DND-41 (cell line): ENCODE data around the gene C6orf62.

Experiments used
- ATAC-seq: fragments of 200-7000 bp; cut with Tn5 transposase; 3 replicates; pipeline ENCODE4 v1.9.1; 2021; ENCODE audit warnings: low read depth; ENCODE audit not compliant: insufficient read depth
- DNase-seq: peaks from one replicate; pipeline ENCODE4 v3.0.0-alpha.2; 2020
- H2AFZ ChIP-seq: 2 replicates; pipeline ENCODE4 v1.6.0; 2012; ENCODE audit warnings: low read depth, low read length
- H3K27ac ChIP-seq: 2 replicates; pipeline ENCODE4 v1.5.1; 2012; ENCODE audit warnings: low read length, inconsistent platforms
- H3K27me3 ChIP-seq: fragments of 200-600 bp; sonication (generic); 2 replicates; pipeline ENCODE4 v1.6.0; 2012; ENCODE audit warnings: low read length, mild to moderate bottlenecking, inconsistent platforms; ENCODE audit not compliant: insufficient read depth, poor library complexity
- H3K36me3 ChIP-seq: 2 replicates; pipeline ENCODE4 v1.5.1; 2012; ENCODE audit warnings: low read length, inconsistent platforms; ENCODE audit not compliant: insufficient read depth
- H3K4me1 ChIP-seq: 2 replicates; pipeline ENCODE4 v1.5.1; 2012; ENCODE audit warnings: mild to moderate bottlenecking, low read length; ENCODE audit not compliant: insufficient read depth
- H3K4me2 ChIP-seq: 2 replicates; pipeline ENCODE4 v1.6.0; 2012; ENCODE audit warnings: mild to moderate bottlenecking, moderate library complexity, low read length, inconsistent platforms; ENCODE audit not compliant: insufficient read depth
- H3K4me3 ChIP-seq, 2 experiments: fragments of 200-600 bp in 1 of 2; shearing (Covaris generic) in 1 of 2; 2 replicates each; pipeline ENCODE4 v1.5.1; 2012 to 2016; ENCODE audit warnings: inconsistent platforms in 2 of 2, low read length in 2 of 2, mild to moderate bottlenecking in 2 of 2, low read depth in 1 of 2, moderate library complexity in 1 of 2
- H3K79me2 ChIP-seq: 2 replicates; pipeline ENCODE4 v1.6.0; 2012; ENCODE audit warnings: low read length, inconsistent platforms; ENCODE audit not compliant: insufficient read depth
- H3K9ac ChIP-seq: 2 replicates; pipeline ENCODE4 v1.6.0; 2012; ENCODE audit warnings: low read depth, mild to moderate bottlenecking, inconsistent platforms, low read length, moderate library complexity
- H3K9me3 ChIP-seq: 2 replicates; pipeline ENCODE4 v1.5.1; 2012; ENCODE audit warnings: low read length, moderate library complexity, mild to moderate bottlenecking, inconsistent platforms; ENCODE audit not compliant: insufficient read depth, severe bottlenecking
- H4K20me1 ChIP-seq: 2 replicates; pipeline ENCODE4 v1.6.0; 2012; ENCODE audit warnings: low read length; ENCODE audit not compliant: insufficient read depth
- CTCF ChIP-seq: IDR thresholded peaks from 2 replicates; pipeline ENCODE4 v1.5.1; 2012; ENCODE audit warnings: borderline replicate concordance, low read length, moderate library complexity, mild to moderate bottlenecking; ENCODE audit not compliant: poor library complexity, severe bottlenecking; ENCODE audit errors: extremely low read depth
- EZH2 ChIP-seq: IDR thresholded peaks from 3 replicates; pipeline ENCODE4 v1.6.1; 2012; ENCODE audit warnings: borderline replicate concordance, low read depth, mild to moderate bottlenecking, moderate library complexity, low read length, inconsistent platforms; ENCODE audit not compliant: severe bottlenecking

The C6orf62 gene

GRCh38 chr6:24658573-24659560 lies 60.1 kb downstream of the C6orf62 start:
- H3K4me2 ChIP-seq, result no peak overlapping the region
- H2AFZ ChIP-seq, result no peak overlapping the region
- H4K20me1 ChIP-seq, result peaks cover 9% of the 10 kb centered on the region; the same call in 1 of the 2 replicates
- DNase-seq (no peak), ATAC-seq (no peak)
- no peak overlapping the region for H3K4me3 ChIP-seq
- no peaks in the 10 kb centered on the region for H3K27me3 ChIP-seq
- no peaks in the 10 kb centered on the region for H3K9me3 ChIP-seq
- TF ChIP-seq EZH2 (no peak), CTCF (no peak)
- H3K9ac ChIP-seq, result no peak overlapping the region
- no peaks in the 10 kb centered on the region for H3K4me1 ChIP-seq
- peaks cover 73% of the 10 kb centered on the region for H3K36me3 ChIP-seq
- H3K27ac ChIP-seq, result no peak overlapping the region
- peaks cover 55% of the 10 kb centered on the region for H3K79me2 ChIP-seq

GRCh38 chr6:24655215-24655614 lies 63.7 kb downstream of the C6orf62 start:
- Histone ChIP-seq H3K27me3 (no peaks in the 10 kb centered on the region), H2AFZ (no peak overlapping the region), H3K27ac (no peak overlapping the region), H3K79me2 (peaks cover 30% of the 10 kb centered on the region; the same call in 1 of the 2 replicates), H3K4me3 (no peak overlapping the region), H3K4me2 (no peak overlapping the region), H3K36me3 (peaks cover 80% of the 10 kb centered on the region), H3K9ac (no peak overlapping the region), H3K9me3 (no peaks in the 10 kb centered on the region), H3K4me1 (no peaks in the 10 kb centered on the region), H4K20me1 (peaks cover 9% of the 10 kb centered on the region; the same call in 1 of the 2 replicates)
- DNase-seq (no peak), ATAC-seq (no peak)
- TF ChIP-seq CTCF, result no peak
- TF ChIP-seq EZH2, result no peak
